Thyroid gland (tissue), 4 donors: ENCODE results near the gene APOBR. TPM values are rescaled to one million over a fixed set of nuclear protein-coding genes. Genes with fewer than 3 reads are reported as not detected.
A peak's percentile ranks its signal among the peaks of the same experiment; 100 is the strongest.

Source experiments
- DNase-seq, 2 donors: peaks; one replicate each; pipeline ENCODE4 v3.0.0-alpha.2; 2019
- H3K27ac ChIP-seq, 3 donors: fragments of 200-600 bp; sonication (generic); 1 replicate in 2 of 3; 2 replicates in 1 of 3; pipeline ENCODE4 v1.5.1; 2016 to 2019; ENCODE audit warnings: mild to moderate bottlenecking in 1 of 3, moderate library complexity in 1 of 3
- H3K27me3 ChIP-seq: fragments of 200-600 bp; sonication (generic); one replicate; pipeline ENCODE4 v1.5.1; 2019
- H3K36me3 ChIP-seq, 2 donors: fragments of 200-600 bp; sonication (generic); one replicate each; pipeline ENCODE4 v1.5.1; 2016 to 2019
- H3K4me1 ChIP-seq, 2 donors: fragments of 200-600 bp; sonication (generic); one replicate each; pipeline ENCODE4 v1.5.1; 2017 to 2019
- H3K4me3 ChIP-seq, 3 donors: fragments of 200-600 bp; sonication (generic); replicated peaks in 1 of 3; 1 replicate in 2 of 3; 2 replicates in 1 of 3; pipeline ENCODE4 v1.5.1; 2016; ENCODE audit warnings: mild to moderate bottlenecking in 1 of 3
- H3K9me3 ChIP-seq: fragments of 200-600 bp; sonication (generic); one replicate; pipeline ENCODE4 v1.5.1; 2017
- POLR2A ChIP-seq, 2 donors: fragments of 450-650 bp; IDR thresholded peaks; one replicate each; pipeline ENCODE4 v1.6.1; 2017; ENCODE audit warnings: antibody characterized with exemption in 2 of 2, mild to moderate bottlenecking in 2 of 2, moderate library complexity in 1 of 2
- WGBS, 2 donors: methylation state at CpG; one replicate each; pipeline ENCODE4 v1.1.5; 2017; 5-methylcytosine and 5-hydroxymethylcytosine counted together
- intact Hi-C: fragments of 100-400 bp; cut with DNase I; formaldehyde crosslinking; loops from one replicate; pipeline ENCODE4 v1.15.1; 2023
- total RNA-seq, 4 donors: library from RNA; depleted of rRNA; stranded (reverse); fragments of >200 nt; gene quantifications; one replicate each; pipeline ENCODE4 v1.2.3, GENCODE V29; 2016
- TF ChIP-seq, protein P1 (sequence below), 6 experiments: fragments of 200-600 bp in 3 of 6; fragments of 450-650 bp in 3 of 6; sonication (generic) in 3 of 6; IDR thresholded peaks; one replicate each; pipeline ENCODE4 v1.5.1; 2016 to 2019; ENCODE audit warnings: antibody characterized with exemption in 6 of 6, mild to moderate bottlenecking in 2 of 6, inconsistent platforms in 1 of 6, moderate library complexity in 1 of 6

The APOBR gene
- total RNA-seq, 4 donors from 2014 or later: 0.42 to 1.1 (median 0.78) TPM

DNA sequence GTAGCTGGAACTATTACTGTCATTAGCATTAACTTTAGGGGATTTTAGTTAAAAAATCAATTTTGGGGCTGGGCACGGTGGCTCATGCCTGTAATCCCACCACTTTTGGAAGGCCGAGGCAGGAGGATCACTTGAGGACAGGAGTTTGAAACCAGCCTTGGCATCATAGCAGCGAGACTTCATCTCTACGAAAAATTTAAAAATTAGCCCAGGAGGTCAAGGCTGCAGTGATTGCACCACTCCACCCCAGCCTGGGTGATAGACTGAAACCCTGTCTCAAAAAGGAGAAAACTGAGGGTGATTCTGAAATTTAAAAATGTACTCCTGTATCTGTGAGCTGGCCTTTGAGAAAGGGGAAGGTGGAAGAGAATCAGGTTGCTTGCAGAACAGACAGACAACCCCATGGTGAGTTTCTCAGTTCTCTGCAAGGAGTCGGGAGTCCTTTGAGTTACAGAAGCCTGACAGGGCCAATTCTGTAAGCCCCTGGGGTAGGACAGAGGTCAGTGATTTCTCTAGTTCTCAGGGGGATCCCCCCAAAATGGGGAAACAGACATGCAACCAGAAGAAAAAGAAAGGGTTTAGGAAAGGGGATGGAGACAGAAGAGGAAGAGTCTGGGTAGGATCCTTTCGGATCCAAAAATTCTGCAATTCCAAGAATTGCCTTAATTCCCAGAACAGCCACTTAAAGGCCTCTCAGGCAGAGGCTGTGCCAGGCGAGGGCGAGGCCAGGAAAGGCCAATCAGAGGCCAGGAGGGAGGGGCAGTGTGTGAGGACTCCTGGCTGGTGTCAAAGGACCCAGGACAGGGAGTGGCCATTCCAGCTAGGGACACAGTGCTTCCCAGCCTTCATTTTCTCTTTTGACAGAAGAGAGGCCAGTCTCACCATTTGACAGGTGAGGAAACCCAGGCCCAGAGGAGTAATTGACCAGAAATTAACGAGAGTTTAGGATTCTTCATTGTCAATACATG, 37.6 kb downstream of the APOBR start:
- intact Hi-C loops: no loop called here

DNA sequence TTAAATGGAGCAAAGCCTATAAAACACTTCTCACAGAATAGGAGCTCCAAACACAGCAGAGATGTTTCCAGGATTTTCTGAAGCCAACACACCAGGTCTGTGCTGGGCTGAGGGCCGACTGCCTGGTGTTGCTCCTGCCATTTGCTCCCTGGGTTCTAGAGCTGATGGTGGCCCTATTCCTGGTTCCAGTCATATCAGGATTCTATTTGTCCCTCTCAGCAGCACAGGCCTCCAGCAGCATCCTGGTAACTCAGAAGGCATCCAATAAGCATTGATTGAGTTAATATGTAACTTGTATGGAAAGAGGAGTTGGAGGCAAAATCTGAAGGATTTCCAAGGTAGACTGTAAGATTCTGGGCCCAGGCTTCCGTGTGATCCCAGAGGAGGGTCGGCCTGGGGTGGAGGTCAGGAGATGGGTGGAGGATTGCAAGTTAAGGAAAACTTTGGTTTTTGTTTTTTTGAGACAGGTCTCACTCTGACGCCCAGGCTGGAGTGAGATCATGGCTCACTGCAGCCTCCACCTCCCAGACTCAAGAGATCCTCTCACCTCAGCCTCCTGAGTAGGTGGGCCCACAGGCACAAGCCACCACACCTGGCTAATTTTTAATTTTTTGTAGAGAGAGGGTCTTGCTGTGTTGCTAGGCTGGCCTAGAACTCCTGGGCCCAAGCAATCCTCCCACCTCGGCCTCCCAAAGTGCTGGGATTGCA, 38.7 kb downstream of the APOBR start:
- WGBS, 2 donors: 88 to 92% methylated on average over 5 of the region's 5 CpGs
- Histone ChIP-seq H3K27me3 (no peaks in the 10 kb centered on the region), H3K4me1 (peaks cover 48 to 56% of the 10 kb centered on the region in 2 donors), H3K27ac (peak overlapping the region; percentile 72 to 89 (median 85)), H3K4me3 (no peak overlapping the region), H3K36me3 (peaks cover 0 to 7% of the 10 kb centered on the region in 2 donors), H3K9me3 (no peaks in the 10 kb centered on the region)
- intact Hi-C loops: no loop called here
- no peak for DNase-seq
- TF ChIP-seq POLR2A (IDR thresholded peaks at IDR 0.05): no peak
- TF ChIP-seq, protein P1, sequence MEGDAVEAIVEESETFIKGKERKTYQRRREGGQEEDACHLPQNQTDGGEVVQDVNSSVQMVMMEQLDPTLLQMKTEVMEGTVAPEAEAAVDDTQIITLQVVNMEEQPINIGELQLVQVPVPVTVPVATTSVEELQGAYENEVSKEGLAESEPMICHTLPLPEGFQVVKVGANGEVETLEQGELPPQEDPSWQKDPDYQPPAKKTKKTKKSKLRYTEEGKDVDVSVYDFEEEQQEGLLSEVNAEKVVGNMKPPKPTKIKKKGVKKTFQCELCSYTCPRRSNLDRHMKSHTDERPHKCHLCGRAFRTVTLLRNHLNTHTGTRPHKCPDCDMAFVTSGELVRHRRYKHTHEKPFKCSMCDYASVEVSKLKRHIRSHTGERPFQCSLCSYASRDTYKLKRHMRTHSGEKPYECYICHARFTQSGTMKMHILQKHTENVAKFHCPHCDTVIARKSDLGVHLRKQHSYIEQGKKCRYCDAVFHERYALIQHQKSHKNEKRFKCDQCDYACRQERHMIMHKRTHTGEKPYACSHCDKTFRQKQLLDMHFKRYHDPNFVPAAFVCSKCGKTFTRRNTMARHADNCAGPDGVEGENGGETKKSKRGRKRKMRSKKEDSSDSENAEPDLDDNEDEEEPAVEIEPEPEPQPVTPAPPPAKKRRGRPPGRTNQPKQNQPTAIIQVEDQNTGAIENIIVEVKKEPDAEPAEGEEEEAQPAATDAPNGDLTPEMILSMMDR (IDR thresholded peaks at IDR 0.05): no peak

More for the DNA sequence above, 37.6 kb downstream of the APOBR start:
- Histone ChIP-seq H3K4me3 (no peak overlapping the region), H3K36me3 (peaks cover 0 to under 1% of the 10 kb centered on the region in 2 donors), H3K4me1 (peaks cover 46 to 62% of the 10 kb centered on the region in 2 donors), H3K9me3 (no peaks in the 10 kb centered on the region), H3K27me3 (no peaks in the 10 kb centered on the region), H3K27ac (peak overlapping the region; percentile 72 to 89 (median 85))
- peak; percentile 92 to 94 for DNase-seq
- TF ChIP-seq, protein P1 (IDR thresholded peaks at IDR 0.05): no peak
- peak in 1 of 2 donors; percentile 87 for TF ChIP-seq POLR2A (IDR thresholded peaks at IDR 0.05)
- WGBS, 2 donors: 55 to 61% methylated on average over 9 of the region's 9 CpGs

DNA sequence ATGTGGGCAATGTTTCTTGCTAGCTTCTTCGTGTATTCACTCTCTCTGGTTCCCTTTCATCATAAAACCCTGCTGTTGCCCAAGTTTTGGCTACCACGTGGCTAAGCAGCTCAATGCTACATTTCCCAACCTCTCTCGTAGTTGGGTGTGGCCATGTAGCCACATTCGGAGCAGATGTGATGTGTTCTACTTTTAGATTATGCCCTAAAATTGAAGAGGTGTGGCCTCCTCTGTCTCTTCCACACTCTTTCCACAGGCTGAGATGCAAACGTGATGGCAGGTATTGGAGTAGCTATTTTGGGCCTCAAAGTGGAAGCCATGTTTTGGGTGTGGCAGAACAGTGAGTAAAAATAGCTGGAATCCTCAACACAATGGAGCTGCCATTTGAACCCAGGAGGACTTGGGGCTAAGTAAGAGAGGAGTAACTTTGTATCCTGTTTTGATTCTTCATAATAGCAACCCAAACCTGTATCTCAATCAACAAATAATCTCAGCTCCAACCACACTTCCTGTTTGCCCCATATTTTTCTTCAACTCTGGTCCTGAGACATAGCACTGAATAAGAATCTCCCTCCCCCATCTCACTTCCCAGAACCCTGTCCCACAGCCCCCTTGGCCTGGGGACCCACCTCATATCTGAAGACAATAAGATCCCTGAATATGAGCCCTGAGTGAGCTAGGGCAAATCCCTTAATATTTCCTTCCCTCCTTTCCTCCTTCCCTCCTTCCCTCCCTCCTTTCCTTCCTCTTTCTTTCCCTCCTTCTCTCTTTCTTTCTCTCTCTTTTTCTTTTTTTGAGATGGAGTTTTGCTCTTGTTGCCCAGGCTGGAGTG, 40.3 kb downstream of the APOBR start:
- intact Hi-C loops: no loop called here
- Histone ChIP-seq H3K9me3 (no peaks in the 10 kb centered on the region), H3K27me3 (no peaks in the 10 kb centered on the region), H3K36me3 (peaks cover 0 to 7% of the 10 kb centered on the region in 2 donors), H3K27ac (peak overlapping the region; percentile 46 to 97 (median 85)), H3K4me3 (no peak overlapping the region), H3K4me1 (peaks cover 49 to 55% of the 10 kb centered on the region in 2 donors)
- DNase-seq: peak in 1 of 2 donors; percentile 22
- TF ChIP-seq POLR2A (IDR thresholded peaks at IDR 0.05): no peak
- TF ChIP-seq, protein P1 (IDR thresholded peaks at IDR 0.05): no peak
- whole genome bisulfite sequencing, 2 donors: 69 to 79% methylated on average over 5 of the region's 5 CpGs

DNA sequence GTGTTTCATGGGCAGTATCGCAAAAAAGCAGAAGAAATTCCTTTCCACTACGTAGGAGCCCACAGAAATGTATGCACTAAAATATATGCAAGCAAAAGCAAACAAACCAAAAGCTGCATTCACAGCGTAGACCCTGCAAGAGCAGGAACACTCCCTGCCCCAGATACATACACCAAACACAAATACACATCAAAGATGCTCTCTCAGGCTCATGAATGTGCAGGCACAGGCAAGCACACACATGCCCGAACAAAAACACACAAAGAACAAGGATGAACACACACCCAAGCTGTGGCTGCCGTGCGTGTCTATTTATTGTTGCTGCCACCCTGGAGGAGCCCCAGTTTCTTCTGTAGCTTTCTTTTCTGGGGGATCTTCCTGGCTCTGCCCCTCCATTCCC, 42.6 kb downstream of the APOBR start:
- H3K27me3 ChIP-seq: no peaks in the 10 kb centered on the region
- peaks cover 0 to 7% of the 10 kb centered on the region in 2 donors for H3K36me3 ChIP-seq
- DNase-seq: no peak
- intact Hi-C loops: no loop called here
- 74 to 75% methylated on average over 6 of the region's 6 CpGs for WGBS, 2 donors
- peak overlapping the region; percentile 43 to 61 (median 59) for H3K4me3 ChIP-seq
- TF ChIP-seq, protein P1 (IDR thresholded peaks at IDR 0.05): no peak
- no peak for TF ChIP-seq POLR2A (IDR thresholded peaks at IDR 0.05)
- H3K27ac ChIP-seq: peak overlapping the region; percentile 92 to 98 (median 97)
- peaks cover 41 to 50% of the 10 kb centered on the region in 2 donors for H3K4me1 ChIP-seq
- H3K9me3 ChIP-seq: no peaks in the 10 kb centered on the region
